ENCODE measurements around the gene TSPAN31.

GRCh38 chr12:57726151-57726883 lies 18.5 kb upstream of the TSPAN31 start:
- TF ChIP-seq TAF1 (IDR thresholded peaks at IDR 0.05; ENCODE audit: borderline replicate concordance, insufficient read depth, low read length) (no peak), SIN3A (IDR thresholded peaks at IDR 0.05; ENCODE audit: borderline replicate concordance, insufficient read depth, low read length) (no peak), POLR2AphosphoS5 (IDR thresholded peaks at IDR 0.05; ENCODE audit: low read depth, low read length) (no peak)
- TF ChIP-seq, protein P1, sequence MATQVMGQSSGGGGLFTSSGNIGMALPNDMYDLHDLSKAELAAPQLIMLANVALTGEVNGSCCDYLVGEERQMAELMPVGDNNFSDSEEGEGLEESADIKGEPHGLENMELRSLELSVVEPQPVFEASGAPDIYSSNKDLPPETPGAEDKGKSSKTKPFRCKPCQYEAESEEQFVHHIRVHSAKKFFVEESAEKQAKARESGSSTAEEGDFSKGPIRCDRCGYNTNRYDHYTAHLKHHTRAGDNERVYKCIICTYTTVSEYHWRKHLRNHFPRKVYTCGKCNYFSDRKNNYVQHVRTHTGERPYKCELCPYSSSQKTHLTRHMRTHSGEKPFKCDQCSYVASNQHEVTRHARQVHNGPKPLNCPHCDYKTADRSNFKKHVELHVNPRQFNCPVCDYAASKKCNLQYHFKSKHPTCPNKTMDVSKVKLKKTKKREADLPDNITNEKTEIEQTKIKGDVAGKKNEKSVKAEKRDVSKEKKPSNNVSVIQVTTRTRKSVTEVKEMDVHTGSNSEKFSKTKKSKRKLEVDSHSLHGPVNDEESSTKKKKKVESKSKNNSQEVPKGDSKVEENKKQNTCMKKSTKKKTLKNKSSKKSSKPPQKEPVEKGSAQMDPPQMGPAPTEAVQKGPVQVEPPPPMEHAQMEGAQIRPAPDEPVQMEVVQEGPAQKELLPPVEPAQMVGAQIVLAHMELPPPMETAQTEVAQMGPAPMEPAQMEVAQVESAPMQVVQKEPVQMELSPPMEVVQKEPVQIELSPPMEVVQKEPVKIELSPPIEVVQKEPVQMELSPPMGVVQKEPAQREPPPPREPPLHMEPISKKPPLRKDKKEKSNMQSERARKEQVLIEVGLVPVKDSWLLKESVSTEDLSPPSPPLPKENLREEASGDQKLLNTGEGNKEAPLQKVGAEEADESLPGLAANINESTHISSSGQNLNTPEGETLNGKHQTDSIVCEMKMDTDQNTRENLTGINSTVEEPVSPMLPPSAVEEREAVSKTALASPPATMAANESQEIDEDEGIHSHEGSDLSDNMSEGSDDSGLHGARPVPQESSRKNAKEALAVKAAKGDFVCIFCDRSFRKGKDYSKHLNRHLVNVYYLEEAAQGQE (IDR thresholded peaks at IDR 0.05; ENCODE audit: insufficient read depth in 1 of 2, low read depth in 2 of 2, low read length in 2 of 2) = no peak
